C4-2B (cell line): ENCODE results near the gene SYT1.

Experiments
- CTCF ChIP-seq: fragments of 450-650 bp; conservative IDR thresholded peaks from 2 replicates; pipeline ENCODE4 v1.5.1; 2017; ENCODE audit warnings: mild to moderate bottlenecking
- ZFX ChIP-seq: fragments of 450-650 bp; IDR thresholded peaks from 2 replicates; pipeline ENCODE4 v1.6.1; 2017

GRCh38 chr12:78865516-78865915 is 942 bp downstream of the SYT1 start:
- no peak for TF ChIP-seq CTCF
- TF ChIP-seq ZFX: no peak
